ENCODE data around the gene MBNL1.

Gene MBNL1

GRCh38 chr3:152446495-152446894, 177.8 kb downstream of the MBNL1 start:
- H3K18ac ChIP-seq (ENCODE audit: low read length), result no peak overlapping the region
- no peak overlapping the region for H2AK5ac ChIP-seq (ENCODE audit: low read depth, low read length)
- WGBS, 2 donors (ENCODE audit: extremely low coverage in 2 of 2, insufficient read length in 2 of 2, insufficient replicate concordance in 1 of 2), result no CpG with 5 or more reads among the region's 7 CpGs
- H2BK12ac ChIP-seq (ENCODE audit: low read length), result no peak overlapping the region
- no peak overlapping the region for H3K9ac ChIP-seq (ENCODE audit: low read depth, low read length, poor library complexity)
- no peaks in the 10 kb centered on the region for H3K79me1 ChIP-seq (ENCODE audit: low read depth, low read length)
- H3K27ac ChIP-seq (replicated peaks; ENCODE audit: low read length), result no peak overlapping the region
- peaks cover 0 to 53% of the 10 kb centered on the region in 2 donors for H3K36me3 ChIP-seq (replicated peaks in 1 of 2; ENCODE audit: control insufficient read depth in 2 of 2, insufficient read depth in 2 of 2, low read length in 2 of 2)
- H2BK120ac ChIP-seq (ENCODE audit: low read depth, low read length), result no peak overlapping the region
- no peak overlapping the region for H3K4me2 ChIP-seq (ENCODE audit: insufficient read depth, low read length, poor library complexity, severe bottlenecking)
- no peak for DNase-seq (ENCODE audit: low spot score)
- no peaks in the 10 kb centered on the region for H3K9me3 ChIP-seq (replicated peaks in 1 of 2; ENCODE audit: control insufficient read depth in 2 of 2, insufficient read depth in 1 of 2, low read depth in 1 of 2, low read length in 2 of 2)
- peaks cover 0 to 4% of the 10 kb centered on the region in 2 donors for H3K4me1 ChIP-seq (ENCODE audit: control insufficient read depth in 2 of 2, insufficient read depth in 1 of 2, low read depth in 1 of 2, low read length in 2 of 2)
- no peak overlapping the region for H2BK15ac ChIP-seq (ENCODE audit: low read length)
- H3K23ac ChIP-seq (ENCODE audit: low read depth, low read length, poor library complexity), result no peak overlapping the region
- H3K27me3 ChIP-seq (ENCODE audit: control insufficient read depth in 3 of 3, insufficient read depth in 3 of 3, low read depth in 1 of 3, low read length in 3 of 3), result no peaks in the 10 kb centered on the region
- no peak overlapping the region for H2BK5ac ChIP-seq (ENCODE audit: low read length)
- no peak overlapping the region for H2AFZ ChIP-seq (ENCODE audit: low read length)
- no peak overlapping the region for H3K4me3 ChIP-seq (ENCODE audit: low read length in 2 of 2)
- H3K14ac ChIP-seq (ENCODE audit: low read length), result no peak overlapping the region
- no peak overlapping the region for H4K91ac ChIP-seq (ENCODE audit: low read depth, low read length, poor library complexity)
- H4K8ac ChIP-seq (ENCODE audit: low read depth, low read length), result no peak overlapping the region
- no peak overlapping the region for H3K4ac ChIP-seq (ENCODE audit: low read length)

DNA sequence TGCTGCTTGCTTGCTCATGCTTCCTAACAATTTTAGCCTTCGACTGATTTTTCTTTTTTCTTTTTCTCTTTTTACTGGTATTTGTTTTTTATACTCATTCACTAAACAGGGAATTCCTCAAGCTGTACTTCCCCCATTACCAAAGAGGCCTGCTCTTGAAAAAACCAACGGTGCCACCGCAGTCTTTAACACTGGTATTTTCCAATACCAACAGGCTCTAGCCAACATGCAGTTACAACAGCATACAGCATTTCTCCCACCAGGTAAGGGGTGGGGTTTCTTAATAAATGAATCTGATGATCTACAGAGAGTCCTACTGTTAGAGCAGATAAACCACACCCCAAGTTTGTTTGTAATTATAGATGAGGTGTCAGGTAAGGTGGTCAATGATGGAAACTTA, 178.8 kb downstream of the MBNL1 start:
- no peak overlapping the region for H3K18ac ChIP-seq (ENCODE audit: low read length)
- no peak overlapping the region for H2BK15ac ChIP-seq (ENCODE audit: low read length)
- no peak for DNase-seq (ENCODE audit: low spot score)
- no peak overlapping the region for H3K27ac ChIP-seq (replicated peaks; ENCODE audit: low read length)
- no peaks in the 10 kb centered on the region for H3K27me3 ChIP-seq (ENCODE audit: control insufficient read depth in 3 of 3, insufficient read depth in 3 of 3, low read depth in 1 of 3, low read length in 3 of 3)
- H3K9ac ChIP-seq (ENCODE audit: low read depth, low read length, poor library complexity), result no peak overlapping the region
- no peak overlapping the region for H3K4ac ChIP-seq (ENCODE audit: low read length)
- H3K79me1 ChIP-seq (ENCODE audit: low read depth, low read length), result no peaks in the 10 kb centered on the region
- H4K91ac ChIP-seq (ENCODE audit: low read depth, low read length, poor library complexity), result no peak overlapping the region
- no peak overlapping the region for H2BK5ac ChIP-seq (ENCODE audit: low read length)
- H4K8ac ChIP-seq (ENCODE audit: low read depth, low read length), result no peak overlapping the region
- no CpG with 5 or more reads among the region's 3 CpGs for WGBS, 2 donors (ENCODE audit: extremely low coverage in 2 of 2, insufficient read length in 2 of 2, insufficient replicate concordance in 1 of 2)
- no peak overlapping the region for H2AFZ ChIP-seq (ENCODE audit: low read length)
- H2AK5ac ChIP-seq (ENCODE audit: low read depth, low read length), result no peak overlapping the region
- H2BK12ac ChIP-seq (ENCODE audit: low read length), result no peak overlapping the region
- peaks cover 3 to 4% of the 10 kb centered on the region in 2 donors for H3K4me1 ChIP-seq (ENCODE audit: control insufficient read depth in 2 of 2, insufficient read depth in 1 of 2, low read depth in 1 of 2, low read length in 2 of 2)
- H3K23ac ChIP-seq (ENCODE audit: low read depth, low read length, poor library complexity), result no peak overlapping the region
- H3K36me3 ChIP-seq (replicated peaks in 1 of 2; ENCODE audit: control insufficient read depth in 2 of 2, insufficient read depth in 2 of 2, low read length in 2 of 2), result peaks cover 0 to 63% of the 10 kb centered on the region in 2 donors
- no peaks in the 10 kb centered on the region for H3K9me3 ChIP-seq (replicated peaks in 1 of 2; ENCODE audit: control insufficient read depth in 2 of 2, insufficient read depth in 1 of 2, low read depth in 1 of 2, low read length in 2 of 2)
- H3K14ac ChIP-seq (ENCODE audit: low read length), result no peak overlapping the region
- no peak overlapping the region for H3K4me3 ChIP-seq (ENCODE audit: low read length in 2 of 2)
- H2BK120ac ChIP-seq (ENCODE audit: low read depth, low read length), result no peak overlapping the region
- no peak overlapping the region for H3K4me2 ChIP-seq (ENCODE audit: insufficient read depth, low read length, poor library complexity, severe bottlenecking)

DNA sequence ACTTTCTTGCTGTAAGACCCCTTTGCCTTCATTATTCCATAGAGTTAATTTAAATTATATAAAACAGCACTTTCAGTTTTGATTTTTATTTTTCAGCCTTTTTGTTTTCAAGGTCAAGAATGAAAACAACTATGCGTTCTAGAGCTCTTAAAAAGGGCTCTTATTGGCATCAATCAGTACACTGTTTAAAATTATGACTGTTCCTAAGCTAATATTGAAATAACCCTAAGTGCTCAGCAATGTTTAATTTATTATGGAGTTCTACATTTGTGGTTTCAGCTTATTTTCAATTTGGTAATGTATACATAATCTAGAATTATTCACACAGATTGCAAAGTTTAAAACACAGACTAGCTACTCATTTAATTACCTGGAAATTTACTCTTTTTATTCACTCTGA, 179.4 kb downstream of the MBNL1 start:
- no peaks in the 10 kb centered on the region for H3K9me3 ChIP-seq (replicated peaks in 1 of 2; ENCODE audit: control insufficient read depth in 2 of 2, insufficient read depth in 1 of 2, low read depth in 1 of 2, low read length in 2 of 2)
- no peak overlapping the region for H3K9ac ChIP-seq (ENCODE audit: low read depth, low read length, poor library complexity)
- no peak overlapping the region for H3K14ac ChIP-seq (ENCODE audit: low read length)
- H3K23ac ChIP-seq (ENCODE audit: low read depth, low read length, poor library complexity), result no peak overlapping the region
- no peak for DNase-seq (ENCODE audit: low spot score)
- H2BK15ac ChIP-seq (ENCODE audit: low read length), result no peak overlapping the region
- H3K4me2 ChIP-seq (ENCODE audit: insufficient read depth, low read length, poor library complexity, severe bottlenecking), result no peak overlapping the region
- H3K18ac ChIP-seq (ENCODE audit: low read length), result no peak overlapping the region
- WGBS, 2 donors (ENCODE audit: extremely low coverage in 2 of 2, insufficient read length in 2 of 2, insufficient replicate concordance in 1 of 2), result no CpG with 5 or more reads among the region's 1 CpG
- no peak overlapping the region for H3K4ac ChIP-seq (ENCODE audit: low read length)
- no peak overlapping the region for H4K8ac ChIP-seq (ENCODE audit: low read depth, low read length)
- H3K27ac ChIP-seq (replicated peaks; ENCODE audit: low read length), result no peak overlapping the region
- no peak overlapping the region for H2BK12ac ChIP-seq (ENCODE audit: low read length)
- no peak overlapping the region for H4K91ac ChIP-seq (ENCODE audit: low read depth, low read length, poor library complexity)
- no peaks in the 10 kb centered on the region for H3K27me3 ChIP-seq (ENCODE audit: control insufficient read depth in 3 of 3, insufficient read depth in 3 of 3, low read depth in 1 of 3, low read length in 3 of 3)
- no peak overlapping the region for H2AK5ac ChIP-seq (ENCODE audit: low read depth, low read length)
- H2BK5ac ChIP-seq (ENCODE audit: low read length), result no peak overlapping the region
- H2AFZ ChIP-seq (ENCODE audit: low read length), result no peak overlapping the region
- peaks cover 0 to 66% of the 10 kb centered on the region in 2 donors for H3K36me3 ChIP-seq (replicated peaks in 1 of 2; ENCODE audit: control insufficient read depth in 2 of 2, insufficient read depth in 2 of 2, low read length in 2 of 2)
- no peak overlapping the region for H2BK120ac ChIP-seq (ENCODE audit: low read depth, low read length)
- no peak overlapping the region for H3K4me3 ChIP-seq (ENCODE audit: low read length in 2 of 2)
- no peaks in the 10 kb centered on the region for H3K79me1 ChIP-seq (ENCODE audit: low read depth, low read length)
- peaks cover 3 to 4% of the 10 kb centered on the region in 2 donors for H3K4me1 ChIP-seq (ENCODE audit: control insufficient read depth in 2 of 2, insufficient read depth in 1 of 2, low read depth in 1 of 2, low read length in 2 of 2)

- H2BK120ac ChIP-seq (ENCODE audit: low read depth, low read length), result no peak overlapping the region
- no peak for DNase-seq (ENCODE audit: low spot score)
- H3K18ac ChIP-seq (ENCODE audit: low read length), result no peak overlapping the region
- no peak overlapping the region for H2AFZ ChIP-seq (ENCODE audit: low read length)
- H3K27ac ChIP-seq (replicated peaks; ENCODE audit: low read length), result no peak overlapping the region
- no peak overlapping the region for H4K8ac ChIP-seq (ENCODE audit: low read depth, low read length)
- peaks cover 2 to 70% of the 10 kb centered on the region in 2 donors for H3K36me3 ChIP-seq (replicated peaks in 1 of 2; ENCODE audit: control insufficient read depth in 2 of 2, insufficient read depth in 2 of 2, low read length in 2 of 2)
- H2AK5ac ChIP-seq (ENCODE audit: low read depth, low read length), result no peak overlapping the region
- no peak overlapping the region for H3K4ac ChIP-seq (ENCODE audit: low read length)
- H3K9me3 ChIP-seq (replicated peaks in 1 of 2; ENCODE audit: control insufficient read depth in 2 of 2, insufficient read depth in 1 of 2, low read depth in 1 of 2, low read length in 2 of 2), result no peaks in the 10 kb centered on the region
- no peak overlapping the region for H3K23ac ChIP-seq (ENCODE audit: low read depth, low read length, poor library complexity)
- no peak overlapping the region for H2BK15ac ChIP-seq (ENCODE audit: low read length)
- no peak overlapping the region for H2BK5ac ChIP-seq (ENCODE audit: low read length)
- no CpG with 5 or more reads among the region's 1 CpG for WGBS, 2 donors (ENCODE audit: extremely low coverage in 2 of 2, insufficient read length in 2 of 2, insufficient replicate concordance in 1 of 2)
- no peaks in the 10 kb centered on the region for H3K79me1 ChIP-seq (ENCODE audit: low read depth, low read length)
- H3K14ac ChIP-seq (ENCODE audit: low read length), result no peak overlapping the region
- H2BK12ac ChIP-seq (ENCODE audit: low read length), result no peak overlapping the region
- H3K4me3 ChIP-seq (ENCODE audit: low read length in 2 of 2), result no peak overlapping the region
- H3K9ac ChIP-seq (ENCODE audit: low read depth, low read length, poor library complexity), result no peak overlapping the region
- H3K4me2 ChIP-seq (ENCODE audit: insufficient read depth, low read length, poor library complexity, severe bottlenecking), result no peak overlapping the region
- H3K4me1 ChIP-seq (ENCODE audit: control insufficient read depth in 2 of 2, insufficient read depth in 1 of 2, low read depth in 1 of 2, low read length in 2 of 2), result peaks cover 3 to 4% of the 10 kb centered on the region in 2 donors
- H3K27me3 ChIP-seq (ENCODE audit: control insufficient read depth in 3 of 3, insufficient read depth in 3 of 3, low read depth in 1 of 3, low read length in 3 of 3), result no peaks in the 10 kb centered on the region
- no peak overlapping the region for H4K91ac ChIP-seq (ENCODE audit: low read depth, low read length, poor library complexity)
These were observed 183.6 kb downstream of the MBNL1 start for GRCh38 chr3:152452318-152452717.

All from neuronal stem cell (in vitro differentiated cells).